ENCODE data around the gene KIF26B.

The KIF26B gene

DNA sequence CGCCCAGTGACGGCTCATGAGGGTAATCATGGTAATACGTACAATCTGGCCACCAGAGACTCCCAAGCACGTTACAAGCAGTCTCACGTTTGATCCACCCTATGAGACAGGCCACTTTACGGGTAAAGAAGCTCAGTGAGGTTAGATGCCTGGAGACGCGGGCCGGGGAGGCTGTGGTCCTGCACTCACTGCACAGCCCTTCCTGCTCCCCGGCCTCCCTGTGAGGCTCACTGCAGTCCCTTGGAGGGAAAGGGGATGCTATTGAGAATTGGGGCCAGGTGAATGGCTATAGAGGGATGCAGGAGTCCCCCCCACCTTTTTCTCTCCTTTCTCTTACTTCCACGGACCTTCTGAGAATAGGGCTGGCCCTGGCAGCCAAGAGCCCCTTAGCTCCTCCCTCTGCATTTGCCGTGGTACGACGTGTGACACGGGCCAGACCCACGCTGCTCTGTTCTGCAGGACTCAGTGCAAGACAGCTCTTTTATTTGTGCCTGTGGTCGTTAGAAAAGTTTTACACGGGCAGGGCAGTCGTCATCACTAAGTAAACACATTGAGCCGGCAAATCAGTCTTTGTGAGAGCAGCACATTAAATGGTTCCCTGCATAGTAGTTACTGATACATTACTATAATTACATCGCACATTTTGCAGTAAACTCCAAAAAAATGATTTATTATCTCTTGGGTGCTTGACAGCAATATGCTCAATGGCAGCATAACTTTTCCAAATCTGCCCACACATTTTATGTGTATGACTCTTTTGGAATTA lies 18.8 kb downstream of the KIF26B start:
- DNase-seq, result no peak

DNA sequence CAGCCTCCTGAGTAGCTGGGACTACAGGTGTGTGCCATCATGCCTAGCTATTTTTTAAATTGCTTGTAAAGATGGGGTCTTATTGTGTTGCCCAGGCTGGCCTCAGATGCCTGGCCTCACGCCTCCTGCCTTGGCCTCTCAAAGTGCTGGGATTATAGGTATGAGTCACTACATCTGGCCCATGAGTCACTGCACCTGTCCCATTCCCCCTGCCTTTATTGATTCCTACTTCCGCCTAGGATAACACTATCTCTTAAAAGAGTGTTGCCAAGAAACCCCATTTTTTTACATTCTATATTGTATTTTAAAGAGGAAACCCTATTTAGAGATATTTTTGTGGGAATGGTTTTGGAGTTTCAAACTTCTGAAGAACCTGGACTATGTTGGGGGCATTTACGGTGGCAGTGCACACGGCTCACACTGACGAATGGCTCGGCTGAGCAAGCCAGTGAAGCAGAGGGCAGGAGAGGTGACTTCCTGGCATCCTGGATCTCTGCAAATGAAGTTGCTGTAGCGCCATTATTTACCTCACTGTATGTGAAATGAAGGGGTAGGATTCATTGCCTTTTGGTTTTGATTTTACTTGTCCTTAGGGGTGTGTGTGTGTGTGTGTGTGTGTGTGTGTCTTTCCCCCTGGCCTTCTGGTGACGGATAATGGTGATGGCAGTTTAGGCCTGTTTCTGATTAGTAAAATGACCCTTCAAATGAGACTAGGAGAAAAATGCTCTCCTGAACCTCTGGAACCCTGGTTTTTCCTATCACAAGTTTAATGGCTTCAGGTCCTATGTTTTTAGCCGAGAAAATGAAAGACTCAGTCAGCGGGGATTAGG lies 22.5 kb downstream of the KIF26B start:
- no peak for DNase-seq

DNA sequence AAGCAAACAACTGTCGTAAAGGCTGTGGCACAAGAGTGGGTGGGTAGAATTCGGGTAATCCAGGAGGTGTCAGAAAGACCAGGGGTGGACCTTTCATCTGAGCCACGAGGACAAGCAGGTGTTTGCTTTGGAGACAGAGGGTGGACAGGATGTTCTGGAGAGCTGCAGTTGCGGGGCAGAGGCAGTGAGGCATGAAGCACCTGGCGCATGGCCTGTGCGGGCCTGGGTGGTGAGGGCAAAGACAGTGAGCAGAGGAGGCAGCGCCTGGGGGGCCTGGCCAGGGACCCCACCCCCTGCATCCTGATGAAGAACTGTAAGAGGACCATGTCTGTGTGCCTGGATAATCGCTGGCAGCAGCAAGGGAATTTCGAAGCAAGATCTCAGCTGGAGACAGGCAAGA lies 24.9 kb downstream of the KIF26B start:
- no peak for DNase-seq

DNA sequence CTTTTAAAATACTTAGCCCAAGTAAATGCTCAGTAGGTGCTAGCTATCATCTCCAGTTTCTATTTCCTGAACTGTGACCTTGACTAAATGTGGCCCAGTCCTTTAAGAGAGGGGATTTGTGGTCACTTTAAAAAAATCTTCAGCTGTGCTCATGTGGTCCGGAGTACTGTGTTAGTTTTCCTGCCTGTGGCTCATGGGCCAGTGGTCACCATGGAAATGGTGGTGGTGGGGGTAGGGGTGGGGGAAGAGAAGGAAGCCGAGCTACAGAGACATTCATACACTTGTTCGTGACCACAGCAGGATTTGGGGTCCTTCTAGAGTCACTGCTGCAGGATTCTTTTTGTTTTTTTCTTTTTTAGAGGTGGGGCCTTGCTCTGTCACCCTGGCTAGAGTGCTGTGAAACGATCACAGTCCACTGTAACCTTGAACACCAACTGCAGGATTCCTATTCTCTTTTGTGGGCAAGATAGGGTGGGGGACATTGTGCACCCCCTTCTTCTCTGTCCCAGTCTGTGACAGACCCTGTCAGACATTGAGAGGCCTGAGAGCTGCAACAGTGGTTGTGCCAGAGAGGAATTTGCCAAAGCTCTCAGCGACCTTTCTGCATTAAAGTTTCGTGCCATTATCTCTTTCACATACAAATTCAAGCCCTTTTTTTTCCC lies 25.8 kb downstream of the KIF26B start:
- no peak for DNase-seq

DNA sequence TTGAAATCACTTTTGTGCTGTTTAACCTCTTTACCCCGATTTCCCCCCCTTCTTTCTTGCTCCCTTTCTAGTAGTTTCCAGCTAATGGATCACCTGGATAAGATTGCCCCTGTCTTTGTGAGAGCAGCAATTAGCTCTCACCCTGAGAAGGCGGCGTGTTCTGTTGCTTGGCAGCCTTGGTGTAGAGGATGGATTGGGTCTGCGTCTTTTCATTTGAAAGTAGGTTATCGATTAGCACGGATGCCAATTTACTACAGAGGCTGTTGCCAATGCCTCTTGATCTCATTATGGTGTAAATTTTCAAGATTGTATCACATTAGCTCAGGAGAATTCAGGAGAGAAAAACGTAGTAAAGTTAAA lies 26.4 kb downstream of the KIF26B start:
- no peak for DNase-seq

DNA sequence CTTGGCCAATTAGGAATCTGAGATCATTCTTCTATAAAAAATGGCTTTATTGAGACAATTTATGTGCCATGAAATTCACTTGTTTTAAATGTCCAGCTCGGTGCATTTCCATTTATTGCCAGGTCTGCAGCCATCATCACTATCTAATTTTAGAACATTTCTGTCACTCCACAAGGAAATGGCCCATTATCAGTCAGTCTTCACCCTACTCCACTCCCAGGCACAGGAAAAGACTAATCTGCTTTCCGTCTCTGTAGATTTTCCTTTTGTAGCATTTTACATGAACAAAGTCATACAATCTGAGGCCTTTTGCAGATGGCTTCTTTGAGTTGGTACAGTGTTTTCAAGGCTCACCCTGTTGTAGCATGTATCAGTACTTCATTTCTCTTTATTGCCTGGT lies 27.2 kb downstream of the KIF26B start:
- DNase-seq, result no peak

DNA sequence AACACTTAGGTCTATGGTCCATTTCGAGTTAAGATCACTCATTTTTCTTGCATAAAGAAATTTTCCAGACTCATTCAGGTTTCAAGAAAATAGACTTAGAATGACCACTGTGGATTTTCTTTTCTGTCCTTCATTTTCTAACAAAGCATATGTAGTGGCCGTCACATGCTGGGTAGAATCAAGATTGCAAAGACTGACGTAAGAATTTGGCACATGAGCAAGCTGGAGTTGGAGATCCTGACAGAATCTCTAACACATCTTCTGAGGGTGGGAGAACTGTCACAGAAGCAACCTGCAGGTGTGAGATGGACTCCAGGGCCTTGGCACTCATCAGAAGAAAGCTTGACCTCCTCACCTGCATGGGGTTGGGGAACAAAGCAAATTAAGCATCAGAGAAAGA lies 28.6 kb downstream of the KIF26B start:
- no peak for DNase-seq

DNA sequence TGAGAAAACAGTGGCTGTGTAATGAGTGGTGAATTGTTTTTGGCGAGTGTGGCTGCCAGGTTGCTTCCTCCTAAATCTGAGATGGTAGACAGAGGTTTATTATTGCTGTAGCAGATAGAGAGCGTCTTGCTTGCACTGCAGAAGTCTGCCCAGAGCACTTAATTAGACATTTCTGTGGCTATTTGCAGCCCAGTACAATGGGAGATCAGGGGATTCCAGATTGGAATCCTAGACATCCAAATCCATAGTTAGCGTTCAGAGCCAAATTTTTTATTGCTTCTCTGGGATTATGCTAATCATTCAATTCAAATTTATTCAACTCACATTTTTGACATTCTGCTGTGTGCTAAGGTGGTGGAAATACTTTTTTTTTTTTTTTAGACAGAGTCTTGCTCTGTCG lies 30.0 kb downstream of the KIF26B start:
- DNase-seq, result no peak

DNA sequence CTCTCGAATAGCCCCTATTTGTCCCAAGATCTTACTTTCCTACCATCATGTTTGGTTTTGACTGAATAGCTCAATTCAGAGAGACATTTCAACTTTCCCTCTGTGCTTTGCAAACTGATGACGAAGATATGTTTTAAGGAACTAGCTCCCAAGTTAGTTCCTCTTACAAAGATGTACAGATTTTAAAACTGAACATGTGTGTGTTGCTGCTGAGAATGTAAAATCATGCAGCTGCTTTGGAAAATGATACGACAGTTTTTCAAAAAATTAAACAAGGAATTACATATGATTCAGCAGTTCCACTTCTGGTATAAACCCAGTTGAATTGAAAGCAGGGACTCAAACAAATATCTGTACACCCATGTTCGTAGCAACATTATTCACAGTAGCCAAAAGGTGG lies 33.6 kb downstream of the KIF26B start:
- no peak for DNase-seq

DNA sequence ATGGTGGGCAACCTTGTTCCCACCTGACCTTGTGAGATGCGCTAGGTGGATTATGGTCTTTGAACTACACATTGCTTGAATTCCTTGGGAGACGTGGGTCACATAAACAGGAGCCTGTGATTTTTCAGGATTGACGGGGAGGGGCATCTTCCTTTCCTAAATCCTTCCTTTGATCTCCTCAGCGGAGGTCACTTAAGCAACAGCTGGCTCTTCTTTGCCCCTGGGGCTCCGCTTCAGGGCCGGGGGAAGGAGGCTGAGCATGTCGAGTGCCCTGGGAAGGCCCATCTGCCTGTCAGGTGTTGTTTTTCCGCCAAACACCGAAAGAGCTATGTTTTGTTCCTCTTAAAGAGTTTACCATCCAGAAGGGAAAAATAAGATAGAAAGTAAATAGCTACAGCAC lies 40.6 kb downstream of the KIF26B start:
- DNase-seq, result no peak

DNA sequence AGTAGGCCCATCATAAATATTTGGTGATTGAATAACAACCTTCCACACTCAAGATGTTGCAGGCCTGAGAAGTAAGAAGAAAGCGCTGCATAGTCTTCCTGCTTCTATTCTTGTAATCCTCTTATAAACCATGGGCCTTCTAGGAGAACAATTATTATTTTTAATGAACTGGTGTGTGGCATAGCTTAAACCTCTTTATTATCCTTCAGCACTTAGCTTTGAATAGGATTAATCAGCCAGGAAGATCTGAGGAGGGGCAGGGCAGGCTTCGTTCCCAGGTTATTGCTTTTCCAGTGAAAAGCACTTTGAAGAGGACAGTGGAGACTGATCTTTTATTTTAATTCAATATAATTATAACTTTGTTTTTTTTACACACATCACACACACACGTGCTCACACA lies 42.3 kb downstream of the KIF26B start:
- DNase-seq, result no peak

DNA sequence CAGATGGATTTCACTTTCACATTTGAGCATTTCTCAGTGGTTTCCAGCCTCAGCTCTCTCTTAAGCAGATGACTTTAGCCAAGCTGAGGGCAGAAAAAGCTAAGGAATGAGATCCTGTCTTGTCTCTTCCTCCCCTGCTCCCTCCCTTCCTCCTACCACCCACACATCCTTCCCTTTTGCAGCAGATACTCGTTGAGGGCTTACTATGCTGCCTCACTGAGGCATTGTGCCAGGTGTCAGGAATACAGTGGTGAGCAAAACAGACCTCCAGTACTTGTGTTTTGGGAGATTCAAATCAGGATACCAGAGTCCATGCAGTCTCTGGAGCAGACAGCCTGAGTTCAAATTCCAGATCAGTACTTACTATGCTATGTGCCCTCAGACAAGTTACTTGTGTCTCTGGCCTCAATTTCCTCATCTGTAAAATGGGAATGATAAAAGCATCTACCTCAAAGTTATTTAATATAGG lies 43.2 kb downstream of the KIF26B start:
- no peak for DNase-seq

DNA sequence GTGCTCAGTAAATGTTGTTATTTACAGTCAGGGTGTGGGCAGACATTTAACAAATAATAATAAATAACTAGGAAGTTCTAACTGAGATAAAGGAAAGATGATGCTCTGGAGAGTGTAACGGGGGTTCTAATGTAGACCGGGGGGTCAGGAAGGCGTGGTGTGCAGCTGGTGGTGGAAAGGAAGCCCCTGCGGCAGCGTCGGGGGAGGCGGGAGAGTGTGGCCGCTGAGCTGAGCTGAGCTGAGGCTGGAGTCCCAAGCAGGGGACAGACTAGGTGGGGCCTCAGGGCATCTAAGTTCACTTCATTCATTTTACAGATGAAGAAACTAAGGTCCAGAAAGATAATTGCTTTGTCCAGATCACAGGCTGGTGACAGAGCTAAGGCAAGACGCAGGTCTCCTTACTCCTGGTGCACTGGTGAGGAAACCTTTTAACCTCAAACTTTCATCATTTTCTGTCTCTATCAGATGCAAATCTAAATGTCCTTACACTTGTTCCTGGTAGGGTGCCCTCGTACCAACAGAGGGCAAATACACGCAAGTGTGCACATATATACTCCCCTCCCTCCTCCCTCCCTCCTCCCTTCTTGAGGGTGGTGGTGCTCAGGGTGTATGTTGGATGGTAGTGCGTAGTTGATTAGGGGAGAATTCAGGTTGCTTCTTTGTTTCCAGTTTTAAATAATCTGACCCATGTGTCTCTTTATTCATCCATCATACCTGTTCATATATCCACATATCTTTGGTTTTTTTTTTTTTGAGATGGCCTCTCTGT lies 44.1 kb downstream of the KIF26B start:
- no peak for DNase-seq

DNA sequence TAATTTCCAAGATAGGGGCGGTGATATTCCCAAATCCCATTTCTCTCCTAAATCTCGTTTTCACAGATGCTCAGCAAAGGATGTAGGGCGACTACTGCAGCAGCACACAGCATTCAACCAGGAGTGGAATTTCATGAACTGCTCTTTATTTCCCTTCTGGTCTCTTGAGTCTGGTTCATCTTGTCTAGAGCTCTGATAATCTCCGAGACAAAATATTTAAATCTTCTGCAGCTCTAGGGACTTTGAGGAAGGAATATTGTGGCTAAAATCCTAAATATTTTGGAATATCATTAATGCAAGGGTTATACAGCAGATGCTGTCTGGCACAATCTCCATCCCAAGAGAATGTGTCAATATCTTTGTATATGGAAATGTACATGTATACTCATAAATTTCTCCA lies 45.4 kb downstream of the KIF26B start:
- no peak for DNase-seq

DNA sequence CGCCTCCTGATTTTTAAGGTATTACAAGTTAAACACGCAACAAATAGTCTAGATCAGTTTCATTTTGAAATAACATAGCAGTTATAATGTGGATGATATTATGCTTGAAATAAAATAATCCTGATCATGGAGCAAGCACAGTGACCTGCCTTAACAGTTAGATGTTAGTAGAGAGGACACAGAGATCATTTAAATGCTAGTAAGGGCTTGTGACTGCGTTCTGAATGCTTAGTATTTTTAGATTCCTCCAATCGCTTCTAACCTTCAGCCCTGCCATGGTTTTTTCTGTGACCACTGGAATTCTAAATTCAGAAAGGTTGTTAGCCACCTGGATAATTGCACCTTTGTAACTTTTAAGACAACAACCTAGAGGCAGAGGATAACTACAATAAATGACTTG lies 46.4 kb downstream of the KIF26B start:
- DNase-seq, result no peak

DNA sequence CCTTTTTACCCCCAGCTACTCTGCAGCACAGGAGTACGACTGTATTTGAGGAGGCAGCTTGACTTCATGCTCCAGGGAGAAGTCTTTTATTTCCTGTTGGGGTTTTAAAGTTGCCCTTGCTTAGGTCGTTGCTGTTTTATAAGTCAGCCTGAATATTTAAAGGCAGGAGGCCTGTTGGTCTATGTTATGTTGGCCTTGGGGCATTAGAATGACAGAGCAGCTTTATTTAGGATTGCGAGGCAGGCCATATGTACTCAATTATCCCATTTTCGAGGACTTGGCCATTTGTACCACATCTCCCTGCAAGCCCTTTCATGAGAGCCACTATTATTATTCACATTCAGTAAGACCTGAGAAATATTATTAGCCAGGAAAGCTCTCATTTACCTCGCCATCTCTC lies 47.0 kb downstream of the KIF26B start:
- no peak for DNase-seq

DNA sequence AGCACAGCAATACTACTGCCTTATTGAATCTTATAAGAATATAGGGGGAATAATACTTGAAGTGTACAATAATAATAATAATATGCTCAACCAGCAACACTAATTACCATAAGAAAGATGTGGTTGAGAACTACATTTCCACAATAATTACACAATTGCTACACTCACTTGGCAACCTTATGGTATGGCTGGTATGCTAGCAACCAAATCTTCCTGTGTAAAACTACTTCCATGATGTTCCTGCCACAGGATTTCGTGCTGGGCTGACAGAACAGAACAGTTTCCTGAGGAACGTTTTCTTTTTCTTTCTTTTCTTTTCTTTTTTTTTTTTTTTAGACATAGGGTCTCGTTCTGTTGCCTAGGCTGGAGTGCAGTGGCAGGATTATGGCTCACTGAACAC lies 50.6 kb downstream of the KIF26B start:
- DNase-seq, result no peak

DNA sequence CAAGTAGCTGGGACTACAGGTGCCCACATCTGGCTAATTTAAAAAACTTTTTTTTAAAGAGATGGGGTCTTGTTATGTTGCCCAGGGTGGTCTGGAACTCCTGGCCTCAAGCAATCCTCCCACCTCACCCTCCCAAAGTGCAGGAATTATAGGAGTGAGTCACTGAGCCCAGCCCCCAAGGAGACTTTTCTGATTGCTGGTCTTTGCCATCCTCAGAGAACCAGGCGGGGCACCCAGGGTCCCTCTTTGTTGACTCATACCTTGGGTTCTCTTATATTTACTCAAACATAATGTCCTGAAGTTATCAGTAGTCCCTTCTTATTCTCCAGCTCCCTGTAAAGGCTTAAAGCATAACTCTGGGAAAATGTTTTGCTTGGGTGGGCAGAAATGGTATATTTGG lies 51.1 kb downstream of the KIF26B start:
- DNase-seq, result no peak

DNA sequence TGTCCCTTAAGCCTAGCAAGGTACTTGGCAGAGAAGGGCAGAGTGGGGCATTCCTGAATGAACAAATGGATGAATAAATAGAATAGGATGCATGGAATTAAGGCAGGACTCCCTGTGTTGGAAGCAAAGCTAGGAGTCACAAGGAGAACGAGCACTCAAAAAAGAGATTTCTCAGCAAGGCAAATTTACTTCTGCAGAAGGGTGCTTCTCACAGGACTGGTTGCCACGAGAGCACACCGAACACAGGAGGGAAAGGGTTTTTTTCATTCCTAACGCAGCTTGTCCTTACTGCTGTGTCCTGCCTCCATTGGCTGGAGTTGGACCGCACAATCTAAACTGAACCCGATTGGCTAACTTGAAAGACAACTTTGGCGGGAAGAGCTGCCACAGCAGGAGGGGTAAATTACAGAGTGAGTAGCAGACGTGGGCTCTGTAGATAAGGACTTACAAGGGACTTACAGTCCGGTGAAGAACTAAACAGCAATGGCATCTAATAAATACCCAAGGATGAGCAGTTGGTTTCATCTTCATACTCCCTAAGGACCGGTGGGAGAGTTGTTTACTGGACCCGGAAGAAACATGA lies 52.4 kb downstream of the KIF26B start:
- no peak for DNase-seq

DNA sequence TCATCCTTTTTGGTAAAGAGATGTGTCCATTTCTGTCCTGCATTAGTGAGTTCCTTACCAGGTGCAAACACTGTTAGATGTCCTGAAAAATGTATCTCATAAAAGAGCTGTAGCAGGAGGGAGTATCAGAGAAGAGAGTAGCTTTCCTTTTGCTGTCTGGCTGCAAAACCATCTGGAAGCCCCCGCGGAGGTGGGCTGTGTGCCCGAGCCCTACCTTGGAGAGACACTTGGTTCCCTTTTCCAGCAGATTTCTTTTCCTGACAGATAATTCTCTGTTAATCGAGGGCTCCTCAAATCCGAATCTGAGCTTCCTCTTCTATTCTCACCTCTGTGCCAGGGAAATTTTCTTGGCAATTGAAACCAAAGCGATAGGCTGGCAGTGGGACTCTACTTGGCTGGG lies 53.0 kb downstream of the KIF26B start:
- no peak for DNase-seq

DNA sequence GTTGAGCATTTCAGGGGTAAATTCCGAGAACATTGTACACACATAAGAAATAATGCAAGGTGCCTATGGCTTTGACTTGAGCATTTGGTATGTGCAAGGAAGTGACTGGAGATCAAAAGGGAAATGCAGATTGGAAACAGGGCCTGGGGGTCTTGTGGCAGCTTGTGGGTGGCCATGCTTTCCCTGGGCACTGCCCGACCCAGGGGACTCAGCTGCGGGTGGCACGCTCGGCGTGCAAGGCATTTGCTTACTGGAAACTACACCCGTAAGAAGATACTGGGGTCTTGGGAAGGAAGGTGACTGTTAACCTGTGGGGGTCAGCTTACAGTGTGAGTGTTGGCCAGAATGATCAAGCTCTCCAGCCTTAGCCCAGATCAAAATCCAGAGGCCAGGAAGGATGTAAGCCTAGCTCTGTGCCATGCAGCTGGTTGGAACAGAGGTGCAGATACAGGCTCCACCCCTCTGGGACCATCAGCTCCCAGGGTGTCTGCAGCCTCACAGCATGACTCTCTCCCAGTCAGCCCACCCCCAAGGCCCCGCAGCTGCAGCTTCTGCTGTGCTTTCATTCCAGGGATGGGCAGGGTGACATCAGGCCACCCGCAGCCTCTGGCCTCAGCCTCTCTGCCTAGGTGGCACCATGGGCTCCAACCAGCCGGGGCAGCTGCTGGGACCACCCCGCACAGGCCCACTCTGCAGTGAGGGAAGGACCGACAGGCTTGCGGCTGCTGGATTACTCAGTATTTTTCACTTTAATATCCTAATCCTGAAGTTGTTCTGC lies 55.1 kb downstream of the KIF26B start:
- DNase-seq, result no peak

All from hematopoietic multipotent progenitor cell treated with erythropoietin and hydrocortisone succinate and interleukin-3 and kit ligand, for 8 days (in vitro differentiated cells).